ENCODE measurements around the gene MPEG1. TPM values are rescaled to one million over a fixed set of nuclear protein-coding genes. Genes with fewer than 3 reads are reported as not detected.

The MPEG1 gene
- total and polyA plus RNA-seq, 7 experiments from 2014 or later = 0.26 to 187 (median 5.0) TPM; not detected in 1

DNA sequence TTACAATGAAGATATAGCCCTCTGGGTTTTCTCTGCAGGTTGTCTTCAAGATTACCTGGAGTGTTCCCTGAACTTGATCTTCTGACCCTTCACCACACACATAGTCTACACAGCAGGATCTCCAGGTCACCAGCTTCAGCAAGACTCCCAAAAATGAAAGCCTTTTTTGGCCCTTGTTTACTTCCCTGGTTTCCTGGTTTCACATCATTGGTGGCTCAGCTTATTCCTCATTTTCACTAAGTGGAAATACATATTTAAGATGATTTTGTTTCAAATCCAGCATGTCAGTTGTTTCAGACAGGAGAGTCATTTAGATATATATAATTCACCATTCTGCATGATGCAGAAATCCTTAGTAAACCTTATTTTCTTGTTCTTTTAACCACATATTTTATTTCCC, 41.6 kb upstream of the MPEG1 start:
- no peak for ATAC-seq
- H3K4me1 ChIP-seq (ENCODE audit: control insufficient read depth in 2 of 2, insufficient read depth in 2 of 2, low read length in 2 of 2) = no peaks in the 10 kb centered on the region
- H3K27ac ChIP-seq (ENCODE audit: low read depth, low read length) = no peak overlapping the region
- intact Hi-C loops (cut with micrococcal nuclease) = no loop called here
- no peaks in the 10 kb centered on the region for H3K36me3 Mint-ChIP-seq
- H3K27me3 Mint-ChIP-seq = peaks cover 0 to 3% (median 0%) of the 10 kb centered on the region in 5 donors
- DNase-seq = no peak
- no peaks in the 10 kb centered on the region for H3K9me3 ChIP-seq (ENCODE audit: control insufficient read depth in 2 of 3, low read length in 3 of 3)
- CTCF ChIA-PET = interaction anchor here (1.4 kb wide), 1 partner anchor 83 kb away, joined by 6 read pairs; the partner anchor contains the start of gene DTX4
- H3K4me3 Mint-ChIP-seq = no peak overlapping the region
- no peak overlapping the region for H3K27ac Mint-ChIP-seq
- H3K27me3 ChIP-seq (ENCODE audit: control insufficient read depth in 2 of 2, insufficient read depth in 2 of 2, low read length in 2 of 2) = no peaks in the 10 kb centered on the region
- H3K4me1 Mint-ChIP-seq = peaks cover 0 to 2% (median 0%) of the 10 kb centered on the region in 7 donors
- POLR2A ChIA-PET = no interaction called here
- H3K36me3 ChIP-seq (ENCODE audit: control insufficient read depth in 2 of 3, insufficient read depth in 3 of 3, low read length in 3 of 3) = no peaks in the 10 kb centered on the region
- no peak overlapping the region for H3K4me3 ChIP-seq (ENCODE audit: low read length)
- no peaks in the 10 kb centered on the region for H3K9me3 Mint-ChIP-seq

- intact Hi-C loops (cut with micrococcal nuclease) = no loop called here
- H3K4me1 Mint-ChIP-seq = peaks cover under 1 to 12% (median 11%) of the 10 kb centered on the region in 7 donors
- ATAC-seq = no peak
Observed at GRCh38 chr11:59253001-59253400, 40.3 kb upstream of the MPEG1 start.

DNA sequence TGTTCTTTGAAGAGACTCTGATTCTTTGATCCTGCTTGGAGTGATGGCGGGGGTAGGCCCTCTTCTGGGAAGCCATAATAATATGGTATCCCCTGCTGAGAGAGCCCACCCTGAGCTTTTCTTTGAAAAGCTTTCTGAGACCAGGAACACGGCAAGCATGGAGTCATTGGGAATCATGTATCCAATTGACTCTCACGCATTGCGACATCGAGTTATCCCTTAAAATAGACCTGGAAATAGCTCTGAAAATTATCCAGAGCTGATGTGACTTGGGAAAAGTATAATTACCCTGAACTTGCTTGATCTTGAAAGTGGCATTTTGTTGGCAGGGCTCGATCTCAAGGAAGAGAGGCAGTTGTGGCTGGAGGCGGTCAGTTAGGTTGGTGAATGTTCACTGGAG, 36.8 kb upstream of the MPEG1 start:
- no peak overlapping the region for H3K27ac ChIP-seq (ENCODE audit: low read depth, low read length)
- H3K4me1 ChIP-seq (ENCODE audit: control insufficient read depth in 2 of 2, insufficient read depth in 2 of 2, low read length in 2 of 2) = peaks cover 10 to 11% of the 10 kb centered on the region in 2 donors

More at GRCh38 chr11:59253001-59253400, 40.3 kb upstream of the MPEG1 start:
- Histone ChIP-seq H3K9me3 (ENCODE audit: control insufficient read depth in 2 of 3, low read length in 3 of 3) (no peaks in the 10 kb centered on the region), H3K36me3 (ENCODE audit: control insufficient read depth in 2 of 3, insufficient read depth in 3 of 3, low read length in 3 of 3) (no peaks in the 10 kb centered on the region), H3K4me3 (ENCODE audit: low read length) (no peak overlapping the region), H3K4me1 (ENCODE audit: control insufficient read depth in 2 of 2, insufficient read depth in 2 of 2, low read length in 2 of 2) (peaks cover 1 to 4% of the 10 kb centered on the region in 2 donors), H3K27ac (ENCODE audit: low read depth, low read length) (no peak overlapping the region), H3K27me3 (ENCODE audit: control insufficient read depth in 2 of 2, insufficient read depth in 2 of 2, low read length in 2 of 2) (no peaks in the 10 kb centered on the region)
- no peak overlapping the region for H3K27ac Mint-ChIP-seq
- no peaks in the 10 kb centered on the region for H3K36me3 Mint-ChIP-seq
- ChIA-PET CTCF (no interaction called here), POLR2A (no interaction called here)
- H3K9me3 Mint-ChIP-seq = no peaks in the 10 kb centered on the region
- no peak overlapping the region for H3K4me3 Mint-ChIP-seq
- no peak for DNase-seq
- H3K27me3 Mint-ChIP-seq = peaks cover 0 to 3% (median 0%) of the 10 kb centered on the region in 5 donors

GRCh38 chr11:59247531-59248227, 35.0 kb upstream of the MPEG1 start:
- peak overlapping the region in 9 of 10 donors; percentile 6 to 52 (median 39) for H3K4me3 Mint-ChIP-seq
- H3K27ac ChIP-seq (ENCODE audit: low read depth, low read length) = no peak overlapping the region
- POLR2A ChIA-PET = no interaction called here
- no peak overlapping the region for H3K4me3 ChIP-seq (ENCODE audit: low read length)
- peak; percentile 81 for ATAC-seq
- H3K27me3 Mint-ChIP-seq = peaks cover 0 to 2% (median 0%) of the 10 kb centered on the region in 5 donors
- H3K27me3 ChIP-seq (ENCODE audit: control insufficient read depth in 2 of 2, insufficient read depth in 2 of 2, low read length in 2 of 2) = no peaks in the 10 kb centered on the region
- H3K9me3 ChIP-seq (ENCODE audit: control insufficient read depth in 2 of 3, low read length in 3 of 3) = no peaks in the 10 kb centered on the region
- peaks cover 10 to 11% of the 10 kb centered on the region in 2 donors for H3K4me1 ChIP-seq (ENCODE audit: control insufficient read depth in 2 of 2, insufficient read depth in 2 of 2, low read length in 2 of 2)
- H3K36me3 Mint-ChIP-seq = no peaks in the 10 kb centered on the region
- H3K9me3 Mint-ChIP-seq = no peaks in the 10 kb centered on the region
- CTCF ChIA-PET = no interaction called here
- no peaks in the 10 kb centered on the region for H3K36me3 ChIP-seq (ENCODE audit: control insufficient read depth in 2 of 3, insufficient read depth in 3 of 3, low read length in 3 of 3)
- DNase-seq = peak in 5 of 9 donors; percentile 10 to 45 (median 29)
- peak overlapping the region in 6 of 9 donors; percentile 8 to 76 (median 48) for H3K27ac Mint-ChIP-seq
- H3K4me1 Mint-ChIP-seq = peaks cover 10 to 28% (median 26%) of the 10 kb centered on the region in 7 donors
- intact Hi-C loops (cut with micrococcal nuclease) = no loop called here

More for the DNA sequence above, 36.8 kb upstream of the MPEG1 start:
- no peak overlapping the region for H3K4me3 ChIP-seq (ENCODE audit: low read length)
- H3K27me3 Mint-ChIP-seq = peaks cover 0 to 2% (median 0%) of the 10 kb centered on the region in 5 donors
- no peaks in the 10 kb centered on the region for H3K36me3 ChIP-seq (ENCODE audit: control insufficient read depth in 2 of 3, insufficient read depth in 3 of 3, low read length in 3 of 3)
- H3K4me1 Mint-ChIP-seq = peaks cover 10 to 28% (median 26%) of the 10 kb centered on the region in 7 donors
- ATAC-seq = no peak
- intact Hi-C loops (cut with micrococcal nuclease) = no loop called here
- H3K27ac Mint-ChIP-seq = no peak overlapping the region
- H3K9me3 Mint-ChIP-seq = no peaks in the 10 kb centered on the region
- H3K36me3 Mint-ChIP-seq = no peaks in the 10 kb centered on the region
- POLR2A ChIA-PET = no interaction called here
- no peaks in the 10 kb centered on the region for H3K27me3 ChIP-seq (ENCODE audit: control insufficient read depth in 2 of 2, insufficient read depth in 2 of 2, low read length in 2 of 2)
- no peaks in the 10 kb centered on the region for H3K9me3 ChIP-seq (ENCODE audit: control insufficient read depth in 2 of 3, low read length in 3 of 3)
- no peak for DNase-seq
- CTCF ChIA-PET = interaction anchor here (1.4 kb wide), 1 partner anchor 78 kb away, joined by 4 read pairs; the partner anchor contains the start of gene DTX4
- H3K4me3 Mint-ChIP-seq = no peak overlapping the region

- H3K36me3 Mint-ChIP-seq = peaks cover 0 to 6% (median 4%) of the 10 kb centered on the region in 5 donors
- no peak for ATAC-seq
- H3K4me3 ChIP-seq (ENCODE audit: low read length) = no peak overlapping the region
- no peak overlapping the region for H3K27ac Mint-ChIP-seq
- intact Hi-C loops (cut with micrococcal nuclease) = no loop called here
- CTCF ChIA-PET = no interaction called here
- peaks cover 10 to 22% (median 21%) of the 10 kb centered on the region in 7 donors for H3K4me1 Mint-ChIP-seq
- H3K9me3 Mint-ChIP-seq = peaks cover 0 to 22% (median 6%) of the 10 kb centered on the region in 11 donors
- no peaks in the 10 kb centered on the region for H3K9me3 ChIP-seq (ENCODE audit: control insufficient read depth in 2 of 3, low read length in 3 of 3)
- DNase-seq = no peak
- peaks cover 10 to 11% of the 10 kb centered on the region in 2 donors for H3K4me1 ChIP-seq (ENCODE audit: control insufficient read depth in 2 of 2, insufficient read depth in 2 of 2, low read length in 2 of 2)
- H3K27ac ChIP-seq (ENCODE audit: low read depth, low read length) = no peak overlapping the region
- no peaks in the 10 kb centered on the region for H3K27me3 ChIP-seq (ENCODE audit: control insufficient read depth in 2 of 2, insufficient read depth in 2 of 2, low read length in 2 of 2)
- no peaks in the 10 kb centered on the region for H3K36me3 ChIP-seq (ENCODE audit: control insufficient read depth in 2 of 3, insufficient read depth in 3 of 3, low read length in 3 of 3)
- no peak overlapping the region for H3K4me3 Mint-ChIP-seq
- H3K27me3 Mint-ChIP-seq = peaks cover 0 to 2% (median 0%) of the 10 kb centered on the region in 5 donors
- POLR2A ChIA-PET = no interaction called here
Observed at GRCh38 chr11:59243633-59244032, 30.9 kb upstream of the MPEG1 start.

GRCh38 chr11:59240322-59240721, 27.6 kb upstream of the MPEG1 start:
- DNase-seq = no peak
- POLR2A ChIA-PET = no interaction called here
- H3K4me3 ChIP-seq (ENCODE audit: low read length) = no peak overlapping the region
- no peak for ATAC-seq
- H3K4me1 ChIP-seq (ENCODE audit: control insufficient read depth in 2 of 2, insufficient read depth in 2 of 2, low read length in 2 of 2) = no peaks in the 10 kb centered on the region
- no peaks in the 10 kb centered on the region for H3K36me3 ChIP-seq (ENCODE audit: control insufficient read depth in 2 of 3, insufficient read depth in 3 of 3, low read length in 3 of 3)
- Mint-ChIP-seq H3K4me3 (no peak overlapping the region), H3K27me3 (peaks cover 0 to 9% (median 0%) of the 10 kb centered on the region in 5 donors), H3K27ac (no peak overlapping the region), H3K36me3 (peaks cover 0 to 6% (median 4%) of the 10 kb centered on the region in 5 donors), H3K4me1 (no peaks in the 10 kb centered on the region), H3K9me3 (peaks cover 5 to 40% (median 15%) of the 10 kb centered on the region in 11 donors)
- H3K27ac ChIP-seq (ENCODE audit: low read depth, low read length) = no peak overlapping the region
- H3K27me3 ChIP-seq (ENCODE audit: control insufficient read depth in 2 of 2, insufficient read depth in 2 of 2, low read length in 2 of 2) = no peaks in the 10 kb centered on the region
- CTCF ChIA-PET = no interaction called here
- H3K9me3 ChIP-seq (ENCODE audit: control insufficient read depth in 2 of 3, low read length in 3 of 3) = peaks cover 0 to 3% (median 0%) of the 10 kb centered on the region in 3 experiments
- intact Hi-C loops (cut with micrococcal nuclease) = no loop called here

DNA sequence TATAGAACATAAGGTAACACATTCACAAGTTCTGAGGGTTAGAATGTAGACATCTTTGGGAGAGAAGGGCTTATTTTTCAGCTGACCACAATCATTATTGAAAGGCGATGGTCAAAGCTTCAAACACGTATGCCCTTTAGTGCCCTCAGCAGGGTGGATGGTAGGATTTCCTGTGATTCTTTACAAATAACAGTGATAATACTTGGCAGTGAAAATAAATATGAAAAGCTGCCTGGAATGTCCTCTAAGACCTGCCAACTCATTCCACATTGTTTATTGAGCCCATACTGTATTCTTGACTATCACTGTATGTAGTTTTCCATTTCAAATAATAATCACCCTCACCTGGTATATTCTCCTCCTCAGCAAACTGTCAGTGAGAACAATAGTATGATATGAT, 13.7 kb upstream of the MPEG1 start:
- Mint-ChIP-seq H3K27me3 (peaks cover 0 to 7% (median 5%) of the 10 kb centered on the region in 5 donors), H3K36me3 (peaks cover 0 to 4% (median 0%) of the 10 kb centered on the region in 5 donors), H3K27ac (no peak overlapping the region), H3K9me3 (peaks cover 0 to 6% (median 0%) of the 10 kb centered on the region in 11 donors), H3K4me3 (no peak overlapping the region), H3K4me1 (peaks cover 0 to 16% (median 0%) of the 10 kb centered on the region in 7 donors)
- ChIA-PET CTCF (no interaction called here), POLR2A (no interaction called here)
- no peak overlapping the region for H3K27ac ChIP-seq (ENCODE audit: low read depth, low read length)
- H3K9me3 ChIP-seq (ENCODE audit: control insufficient read depth in 2 of 3, low read length in 3 of 3) = no peaks in the 10 kb centered on the region
- no peaks in the 10 kb centered on the region for H3K36me3 ChIP-seq (ENCODE audit: control insufficient read depth in 2 of 3, insufficient read depth in 3 of 3, low read length in 3 of 3)
- DNase-seq = no peak
- no peak overlapping the region for H3K4me3 ChIP-seq (ENCODE audit: low read length)
- no peaks in the 10 kb centered on the region for H3K27me3 ChIP-seq (ENCODE audit: control insufficient read depth in 2 of 2, insufficient read depth in 2 of 2, low read length in 2 of 2)
- no peak for ATAC-seq
- intact Hi-C loops (cut with micrococcal nuclease) = no loop called here
- no peaks in the 10 kb centered on the region for H3K4me1 ChIP-seq (ENCODE audit: control insufficient read depth in 2 of 2, insufficient read depth in 2 of 2, low read length in 2 of 2)

Data from naive thymus-derived CD4-positive, alpha-beta T cell (primary cell).